ENCODE results near the gene HAUS2. TPM values are rescaled to one million over a fixed set of nuclear protein-coding genes. Genes with fewer than 3 reads are reported as not detected.

HAUS2 gene
- total and polyA plus RNA-seq, 2 of the 4 experiments (the other 2 are of a cell fraction): 18.4 to 22.4 TPM

DNA sequence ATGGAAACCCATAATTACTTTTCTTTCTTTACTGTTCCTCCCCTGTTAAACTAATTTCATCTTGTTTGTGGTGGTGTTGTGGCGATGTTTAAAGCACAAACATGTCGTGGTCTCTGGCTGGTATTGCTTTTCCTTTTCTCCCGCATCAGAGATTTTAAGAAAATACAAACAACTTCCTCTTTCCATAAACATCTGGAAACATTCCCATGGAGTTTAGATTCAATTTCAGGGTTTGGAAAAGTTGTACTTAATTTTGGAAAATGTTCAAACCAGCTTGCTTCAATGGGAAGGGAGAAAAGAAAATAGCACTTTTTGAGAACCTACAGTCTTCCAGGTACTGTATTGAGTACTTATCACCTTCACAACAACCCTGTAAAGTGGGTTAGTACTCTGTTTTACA lies 57.2 kb downstream of the HAUS2 start:
- Histone ChIP-seq H3K18ac (ENCODE audit: low read depth, low read length) (no peak overlapping the region), H3K9me1 (ENCODE audit: insufficient read depth, low read length) (peaks cover 4% of the 10 kb centered on the region), H3K27ac (ENCODE audit: insufficient read depth, low read length) (no peak overlapping the region), H4K20me1 (ENCODE audit: insufficient read depth, low read length) (no peaks in the 10 kb centered on the region), H3K14ac (replicated peaks; ENCODE audit: low read depth, low read length) (no peak overlapping the region), H3K23ac (ENCODE audit: low read depth, low read length) (no peak overlapping the region), H2AK5ac (ENCODE audit: low read depth, low read length) (no peak overlapping the region), H4K91ac (ENCODE audit: insufficient read depth, low read depth, low read length) (no peak overlapping the region), H2BK120ac (ENCODE audit: low read depth, low read length) (no peak overlapping the region), H2BK15ac (ENCODE audit: low read depth, low read length) (no peak overlapping the region), H3K56ac (ENCODE audit: extremely low read depth, insufficient read depth, low read length) (no peak overlapping the region), H3K4me2 (ENCODE audit: low read depth, low read length) (no peak overlapping the region), H3K36me3 (ENCODE audit: control insufficient read depth, insufficient read depth, low read length) (no peaks in the 10 kb centered on the region), H4K5ac (ENCODE audit: low read depth, low read length) (no peak overlapping the region), H2AFZ (replicated peaks; ENCODE audit: low read length, poor library complexity) (no peak overlapping the region), H3K4me1 (ENCODE audit: control insufficient read depth, insufficient read depth, low read length) (no peaks in the 10 kb centered on the region), H2BK20ac (ENCODE audit: low read depth, low read length) (no peak overlapping the region), H3K9ac (ENCODE audit: low read depth, low read length) (no peak overlapping the region), H2BK5ac (ENCODE audit: low read depth, low read length, poor library complexity, severe bottlenecking) (no peak overlapping the region), H3K4ac (ENCODE audit: low read depth, low read length) (no peak overlapping the region), H3K4me3 (ENCODE audit: insufficient read depth, low read depth, low read length) (no peak overlapping the region), H4K8ac (ENCODE audit: low read depth in 2 of 2, low read length in 2 of 2) (no peak overlapping the region), H3K9me3 (ENCODE audit: control insufficient read depth, insufficient read depth, low read length) (no peaks in the 10 kb centered on the region), H2AK9ac (replicated peaks; ENCODE audit: low read depth, low read length, poor library complexity) (no peak overlapping the region), H3K79me1 (ENCODE audit: low read depth in 1 of 2, low read length in 2 of 2) (peaks cover 13 to 24% of the 10 kb centered on the region in 2 experiments; a peak in 3 of 4 replicates), H3K27me3 (ENCODE audit: control insufficient read depth, insufficient read depth, low read length) (no peaks in the 10 kb centered on the region)
- DNase-seq (no peak), ATAC-seq (ENCODE audit: low read depth) (no peak)
- BruUV-seq (replicated peaks): no TSS peak
- dilution Hi-C loops (cut with HindIII; ENCODE audit: low sequenced_read_pairs, unreplicated experiment): no loop called here
- TF ChIP-seq RAD21 (IDR thresholded peaks at IDR 0.05; ENCODE audit: low read length): no peak
- TF ChIP-seq CTCF (conservative IDR thresholded peaks at IDR 0.05; ENCODE audit: low read depth, low read length): no peak
- TF ChIP-seq BHLHE40 (IDR thresholded peaks at IDR 0.05; ENCODE audit: low read depth, low read length): no peak
- no peak for TF ChIP-seq NFE2L2 (IDR thresholded peaks at IDR 0.05; ENCODE audit: low read depth, low read length)
- ChIA-PET POLR2A (ENCODE audit: unreplicated experiment) (no interaction called here), CTCF (no interaction called here)
- intact Hi-C loops (cut with micrococcal nuclease): no loop called here
- in situ Hi-C loops (cut with MboI; ENCODE audit: low sequenced_read_pairs): no loop called here
- no CpG with 5 or more reads among the region's 3 CpGs for WGBS, 2 experiments (ENCODE audit: extremely low coverage in 2 of 2, insufficient read length in 1 of 2)

Measured in IMR-90 (cell line).